Measurements from ENCODE around the gene UNC5C. TPM values are rescaled to one million over a fixed set of nuclear protein-coding genes. Genes with fewer than 3 reads are reported as not detected.

Gene UNC5C
- total and polyA plus RNA-seq, 10 donors = 0.43 to 15.7 (median 7.8) TPM

DNA sequence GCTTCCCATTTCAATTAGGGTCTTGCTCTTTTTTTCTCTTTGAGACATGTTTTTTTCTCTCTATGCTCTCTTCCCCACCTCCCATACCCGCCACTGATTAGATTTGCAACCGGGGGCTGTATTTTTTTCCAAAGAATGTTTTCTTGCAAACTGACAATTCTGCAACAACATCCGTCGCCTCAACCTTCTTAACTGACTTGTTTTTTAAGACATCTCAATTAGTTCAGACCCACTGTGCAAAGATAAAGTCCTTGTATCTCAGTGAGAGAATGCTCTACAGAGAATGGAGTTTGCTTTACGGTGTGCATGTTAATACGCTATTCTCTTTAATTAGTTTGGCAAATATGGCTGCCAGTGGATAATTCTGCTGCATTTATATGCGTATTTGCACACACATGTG, 126.3 kb downstream of the UNC5C start:
- intact Hi-C loops (cut with DNase I; ENCODE audit: low total_unique reads) = no loop called here

DNA sequence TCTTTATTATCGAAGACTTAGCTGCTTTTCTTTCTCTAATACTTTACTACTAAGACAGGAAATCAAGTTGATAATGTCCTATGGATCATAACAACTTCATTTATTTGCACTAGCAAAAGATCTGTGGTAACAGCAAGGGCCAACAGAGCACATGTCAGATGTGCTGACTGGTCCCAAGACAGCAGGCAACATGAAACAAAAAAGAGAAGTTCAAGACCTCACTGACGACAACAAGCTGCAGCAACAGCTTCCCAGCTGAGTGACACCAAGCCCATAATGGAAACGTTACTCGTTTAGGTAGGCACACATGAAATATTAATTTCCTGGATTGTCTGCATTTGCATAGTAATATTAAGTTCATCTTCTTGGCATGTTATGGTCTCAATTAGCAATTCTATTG, 126.9 kb downstream of the UNC5C start:
- intact Hi-C loops (cut with DNase I; ENCODE audit: low total_unique reads) = no loop called here

More for the DNA sequence above, 126.3 kb downstream of the UNC5C start:
- TF ChIP-seq POLR2A (IDR thresholded peaks at IDR 0.05) = no peak
- TF ChIP-seq, protein P1, sequence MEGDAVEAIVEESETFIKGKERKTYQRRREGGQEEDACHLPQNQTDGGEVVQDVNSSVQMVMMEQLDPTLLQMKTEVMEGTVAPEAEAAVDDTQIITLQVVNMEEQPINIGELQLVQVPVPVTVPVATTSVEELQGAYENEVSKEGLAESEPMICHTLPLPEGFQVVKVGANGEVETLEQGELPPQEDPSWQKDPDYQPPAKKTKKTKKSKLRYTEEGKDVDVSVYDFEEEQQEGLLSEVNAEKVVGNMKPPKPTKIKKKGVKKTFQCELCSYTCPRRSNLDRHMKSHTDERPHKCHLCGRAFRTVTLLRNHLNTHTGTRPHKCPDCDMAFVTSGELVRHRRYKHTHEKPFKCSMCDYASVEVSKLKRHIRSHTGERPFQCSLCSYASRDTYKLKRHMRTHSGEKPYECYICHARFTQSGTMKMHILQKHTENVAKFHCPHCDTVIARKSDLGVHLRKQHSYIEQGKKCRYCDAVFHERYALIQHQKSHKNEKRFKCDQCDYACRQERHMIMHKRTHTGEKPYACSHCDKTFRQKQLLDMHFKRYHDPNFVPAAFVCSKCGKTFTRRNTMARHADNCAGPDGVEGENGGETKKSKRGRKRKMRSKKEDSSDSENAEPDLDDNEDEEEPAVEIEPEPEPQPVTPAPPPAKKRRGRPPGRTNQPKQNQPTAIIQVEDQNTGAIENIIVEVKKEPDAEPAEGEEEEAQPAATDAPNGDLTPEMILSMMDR (IDR thresholded peaks at IDR 0.05 in 8 of 11, conservative IDR thresholded peaks at IDR 0.05 in 3 of 11) = no peak
- no peak for TF ChIP-seq POLR2AphosphoS5 (IDR thresholded peaks at IDR 0.05)
- H3K27me3 ChIP-seq (replicated peaks in 1 of 7) = no peaks in the 10 kb centered on the region
- H3K36me3 ChIP-seq = no peaks in the 10 kb centered on the region
- no peak overlapping the region for H3K4me3 ChIP-seq
- no peaks in the 10 kb centered on the region for H3K9me3 ChIP-seq
- H3K4me1 ChIP-seq = no peaks in the 10 kb centered on the region
- no peak for DNase-seq
- no peak overlapping the region for H3K27ac ChIP-seq
- 83 to 92% (median 88%) methylated on average over 7 of the region's 7 CpGs for WGBS, 5 donors

DNA sequence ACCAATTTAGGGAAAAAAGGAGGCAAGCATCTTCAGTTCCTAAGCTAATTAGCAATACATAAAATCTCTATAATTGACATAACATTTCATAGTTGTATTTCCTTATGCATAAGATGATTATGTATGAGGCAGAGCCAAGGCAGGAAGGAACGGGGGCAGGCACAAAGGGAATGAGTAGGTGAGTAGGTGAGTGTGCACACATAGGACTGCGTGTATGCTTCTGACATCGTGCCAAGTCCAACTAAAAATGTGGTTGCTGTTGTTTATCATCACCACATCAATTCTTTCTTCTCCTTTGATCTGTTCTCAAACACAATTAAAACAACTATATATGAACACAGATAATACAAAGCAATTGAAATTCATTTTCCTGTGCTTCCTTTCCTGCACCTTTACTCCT, 131.2 kb downstream of the UNC5C start:
- Histone ChIP-seq H3K27ac (no peak overlapping the region), H3K4me1 (no peaks in the 10 kb centered on the region), H3K27me3 (replicated peaks in 1 of 7) (no peaks in the 10 kb centered on the region), H3K36me3 (no peaks in the 10 kb centered on the region), H3K9me3 (no peaks in the 10 kb centered on the region), H3K4me3 (no peak overlapping the region)
- no peak for DNase-seq
- WGBS, 5 donors = 50 to 80% (median 69%) methylated on average over 3 of the region's 3 CpGs
- TF ChIP-seq, protein P1 (IDR thresholded peaks at IDR 0.05 in 8 of 11, conservative IDR thresholded peaks at IDR 0.05 in 3 of 11) = no peak
- TF ChIP-seq POLR2AphosphoS5 (IDR thresholded peaks at IDR 0.05) (no peak), POLR2A (IDR thresholded peaks at IDR 0.05) (no peak)
- intact Hi-C loops (cut with DNase I; ENCODE audit: low total_unique reads) = no loop called here

More for the DNA sequence above, 126.9 kb downstream of the UNC5C start:
- Histone ChIP-seq H3K36me3 (no peaks in the 10 kb centered on the region), H3K9me3 (no peaks in the 10 kb centered on the region), H3K27me3 (replicated peaks in 1 of 7) (no peaks in the 10 kb centered on the region), H3K27ac (no peak overlapping the region), H3K4me3 (no peak overlapping the region), H3K4me1 (no peaks in the 10 kb centered on the region)
- TF ChIP-seq POLR2AphosphoS5 (IDR thresholded peaks at IDR 0.05) (no peak), POLR2A (IDR thresholded peaks at IDR 0.05) (no peak)
- TF ChIP-seq, protein P1 (IDR thresholded peaks at IDR 0.05 in 8 of 11, conservative IDR thresholded peaks at IDR 0.05 in 3 of 11) = no peak
- WGBS, 5 donors = 43 to 55% (median 45%) methylated on average over 4 of the region's 4 CpGs
- no peak for DNase-seq

DNA sequence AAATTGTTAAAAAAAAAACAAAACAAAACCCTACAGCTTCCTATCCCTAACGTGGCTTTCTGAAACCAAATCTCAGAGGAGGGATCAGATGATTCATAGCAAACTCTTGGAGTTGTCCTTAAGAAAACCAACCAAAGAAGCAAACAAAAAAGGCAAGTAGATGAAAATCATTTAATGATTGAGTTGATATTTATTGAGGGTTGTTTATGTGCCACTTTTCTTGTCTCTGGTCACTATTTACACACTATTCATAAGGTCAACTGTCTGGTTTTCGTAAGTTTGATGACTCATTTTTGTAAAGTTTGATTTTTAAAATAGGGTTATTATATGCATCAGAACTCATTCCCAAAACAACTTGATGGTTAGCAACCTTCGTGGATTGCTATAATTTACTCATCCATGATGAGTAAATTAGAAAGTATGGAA, 133.4 kb downstream of the UNC5C start:
- WGBS, 5 donors = 46 to 53% (median 51%) methylated on average over 3 of the region's 3 CpGs
- no peak overlapping the region for H3K27ac ChIP-seq
- no peak for DNase-seq
- TF ChIP-seq POLR2AphosphoS5 (IDR thresholded peaks at IDR 0.05) (no peak), POLR2A (IDR thresholded peaks at IDR 0.05) (no peak)
- TF ChIP-seq, protein P1 (IDR thresholded peaks at IDR 0.05 in 8 of 11, conservative IDR thresholded peaks at IDR 0.05 in 3 of 11) = no peak
- no peak overlapping the region for H3K4me3 ChIP-seq
- no peaks in the 10 kb centered on the region for H3K36me3 ChIP-seq
- intact Hi-C loops (cut with DNase I; ENCODE audit: low total_unique reads) = no loop called here
- H3K27me3 ChIP-seq (replicated peaks in 1 of 7) = no peaks in the 10 kb centered on the region
- no peaks in the 10 kb centered on the region for H3K9me3 ChIP-seq
- no peaks in the 10 kb centered on the region for H3K4me1 ChIP-seq

All from spleen (tissue), 11 donors.